Measurements from ENCODE around the gene PAM.

DNA sequence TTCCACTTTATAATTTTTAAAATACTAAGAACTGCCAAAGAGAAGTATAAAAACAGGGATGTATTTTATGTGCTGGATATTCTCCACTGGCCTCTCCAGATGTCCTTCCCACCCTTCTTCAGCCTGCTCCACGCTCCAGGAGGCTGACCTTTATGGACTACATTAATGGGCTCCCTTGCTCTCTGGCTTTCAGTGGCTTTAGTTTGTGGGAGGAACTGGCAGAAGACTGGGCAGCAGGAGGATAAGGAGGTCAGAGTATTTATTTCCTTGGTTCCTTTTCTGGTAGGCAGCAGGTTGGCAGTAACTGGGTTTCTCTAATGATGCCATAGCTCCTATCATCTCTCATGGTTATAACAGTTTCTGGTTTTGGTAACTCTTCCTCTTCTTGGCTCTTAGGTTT is 133.9 kb downstream of the PAM start:
- TF ChIP-seq, protein P1, sequence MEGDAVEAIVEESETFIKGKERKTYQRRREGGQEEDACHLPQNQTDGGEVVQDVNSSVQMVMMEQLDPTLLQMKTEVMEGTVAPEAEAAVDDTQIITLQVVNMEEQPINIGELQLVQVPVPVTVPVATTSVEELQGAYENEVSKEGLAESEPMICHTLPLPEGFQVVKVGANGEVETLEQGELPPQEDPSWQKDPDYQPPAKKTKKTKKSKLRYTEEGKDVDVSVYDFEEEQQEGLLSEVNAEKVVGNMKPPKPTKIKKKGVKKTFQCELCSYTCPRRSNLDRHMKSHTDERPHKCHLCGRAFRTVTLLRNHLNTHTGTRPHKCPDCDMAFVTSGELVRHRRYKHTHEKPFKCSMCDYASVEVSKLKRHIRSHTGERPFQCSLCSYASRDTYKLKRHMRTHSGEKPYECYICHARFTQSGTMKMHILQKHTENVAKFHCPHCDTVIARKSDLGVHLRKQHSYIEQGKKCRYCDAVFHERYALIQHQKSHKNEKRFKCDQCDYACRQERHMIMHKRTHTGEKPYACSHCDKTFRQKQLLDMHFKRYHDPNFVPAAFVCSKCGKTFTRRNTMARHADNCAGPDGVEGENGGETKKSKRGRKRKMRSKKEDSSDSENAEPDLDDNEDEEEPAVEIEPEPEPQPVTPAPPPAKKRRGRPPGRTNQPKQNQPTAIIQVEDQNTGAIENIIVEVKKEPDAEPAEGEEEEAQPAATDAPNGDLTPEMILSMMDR (IDR thresholded peaks at IDR 0.05), result no peak
- no peak for TF ChIP-seq POLR2A (IDR thresholded peaks at IDR 0.05)
